Measurements from ENCODE around the gene C22orf23. TPM values are rescaled to one million over a fixed set of nuclear protein-coding genes. Genes with fewer than 3 reads are reported as not detected.

The C22orf23 gene
- total and polyA plus RNA-seq, 2 of the 13 experiments (the other 11 are each of a cell fraction or from before 2014, with no cell fraction given): 0.21 to 0.24 TPM

DNA sequence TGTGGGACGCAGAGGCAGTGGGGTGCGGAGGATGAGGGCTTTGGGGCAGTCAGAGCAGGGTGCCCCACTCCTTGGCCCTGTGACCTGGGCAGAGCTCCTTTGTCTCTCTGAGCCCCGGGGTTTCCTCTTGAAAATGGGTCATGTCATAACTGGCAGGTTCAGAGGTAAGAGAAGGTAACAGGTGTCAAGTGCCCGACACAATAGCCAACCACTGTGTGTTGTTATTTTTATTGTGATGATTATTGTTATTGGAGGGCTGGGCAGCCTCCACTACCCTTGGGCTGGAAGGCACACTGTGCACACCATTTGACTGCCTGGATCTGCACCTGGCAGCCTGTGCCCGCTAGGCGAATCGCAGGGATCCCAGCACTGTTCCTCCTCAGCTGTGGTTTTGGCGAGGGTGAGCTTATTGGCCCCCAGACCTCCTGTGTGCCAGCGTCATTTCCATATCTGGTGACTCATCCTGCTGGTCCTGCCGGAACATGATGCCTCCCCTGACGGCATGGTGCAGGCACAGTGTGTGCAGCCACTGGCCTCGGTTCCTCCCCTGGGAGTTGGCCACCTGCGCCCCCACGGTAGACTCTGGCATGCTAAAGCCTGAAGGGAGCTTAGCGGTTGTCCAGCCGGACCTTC is 46.4 kb upstream of the C22orf23 start:
- no peak overlapping the region; the same call in 1 of the 2 replicates for H3K9ac ChIP-seq (ENCODE audit: insufficient read depth, low read depth, low read length)
- 67% methylated on average over 12 of the region's 16 CpGs for WGBS (ENCODE audit: low lambda C conversion rate)
- H3K4me3 ChIP-seq (replicated peaks in 1 of 3; ENCODE audit: insufficient read depth in 1 of 3, low read depth in 2 of 3, low read length in 3 of 3): no peak overlapping the region
- ChIA-PET POLR2A (interaction anchor here (0.5 kb wide), 1 partner anchor 322 kb away, joined by 3 read pairs; no protein-coding TSS in a partner anchor), CTCF (ENCODE audit: low intra/inter-chr PET ratio, low total read pairs) (no interaction called here)
- no peak for ATAC-seq
- TF ChIP-seq ZKSCAN1 (IDR thresholded peaks at IDR 0.05; ENCODE audit: low read length) (peak; percentile 66; the same call in 1 of the 2 replicates), FOSL2 (CRISPR knock-in tag; IDR thresholded peaks at IDR 0.05) (peak; percentile 79)
- TF ChIP-seq, protein P1, sequence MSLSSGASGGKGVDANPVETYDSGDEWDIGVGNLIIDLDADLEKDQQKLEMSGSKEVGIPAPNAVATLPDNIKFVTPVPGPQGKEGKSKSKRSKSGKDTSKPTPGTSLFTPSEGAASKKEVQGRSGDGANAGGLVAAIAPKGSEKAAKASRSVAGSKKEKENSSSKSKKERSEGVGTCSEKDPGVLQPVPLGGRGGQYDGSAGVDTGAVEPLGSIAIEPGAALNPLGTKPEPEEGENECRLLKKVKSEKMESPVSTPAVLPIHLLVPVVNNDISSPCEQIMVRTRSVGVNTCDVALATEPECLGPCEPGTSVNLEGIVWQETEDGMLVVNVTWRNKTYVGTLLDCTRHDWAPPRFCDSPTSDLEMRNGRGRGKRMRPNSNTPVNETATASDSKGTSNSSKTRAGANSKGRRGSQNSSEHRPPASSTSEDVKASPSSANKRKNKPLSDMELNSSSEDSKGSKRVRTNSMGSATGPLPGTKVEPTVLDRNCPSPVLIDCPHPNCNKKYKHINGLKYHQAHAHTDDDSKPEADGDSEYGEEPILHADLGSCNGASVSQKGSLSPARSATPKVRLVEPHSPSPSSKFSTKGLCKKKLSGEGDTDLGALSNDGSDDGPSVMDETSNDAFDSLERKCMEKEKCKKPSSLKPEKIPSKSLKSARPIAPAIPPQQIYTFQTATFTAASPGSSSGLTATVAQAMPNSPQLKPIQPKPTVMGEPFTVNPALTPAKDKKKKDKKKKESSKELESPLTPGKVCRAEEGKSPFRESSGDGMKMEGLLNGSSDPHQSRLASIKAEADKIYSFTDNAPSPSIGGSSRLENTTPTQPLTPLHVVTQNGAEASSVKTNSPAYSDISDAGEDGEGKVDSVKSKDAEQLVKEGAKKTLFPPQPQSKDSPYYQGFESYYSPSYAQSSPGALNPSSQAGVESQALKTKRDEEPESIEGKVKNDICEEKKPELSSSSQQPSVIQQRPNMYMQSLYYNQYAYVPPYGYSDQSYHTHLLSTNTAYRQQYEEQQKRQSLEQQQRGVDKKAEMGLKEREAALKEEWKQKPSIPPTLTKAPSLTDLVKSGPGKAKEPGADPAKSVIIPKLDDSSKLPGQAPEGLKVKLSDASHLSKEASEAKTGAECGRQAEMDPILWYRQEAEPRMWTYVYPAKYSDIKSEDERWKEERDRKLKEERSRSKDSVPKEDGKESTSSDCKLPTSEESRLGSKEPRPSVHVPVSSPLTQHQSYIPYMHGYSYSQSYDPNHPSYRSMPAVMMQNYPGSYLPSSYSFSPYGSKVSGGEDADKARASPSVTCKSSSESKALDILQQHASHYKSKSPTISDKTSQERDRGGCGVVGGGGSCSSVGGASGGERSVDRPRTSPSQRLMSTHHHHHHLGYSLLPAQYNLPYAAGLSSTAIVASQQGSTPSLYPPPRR (CRISPR knock-in tag; IDR thresholded peaks at IDR 0.05; ENCODE audit: borderline replicate concordance): no peak
- H3K27ac ChIP-seq (ENCODE audit: extremely low read length, insufficient read depth, low read length): no peak overlapping the region
- no peaks in the 10 kb centered on the region for H4K20me1 ChIP-seq (ENCODE audit: insufficient read depth, low read length)
- no peaks in the 10 kb centered on the region for H3K9me3 ChIP-seq (ENCODE audit: low read length)
- intact Hi-C loops (cut with micrococcal nuclease; ENCODE audit: unreplicated experiment): no loop called here
- in situ Hi-C loops (cut with HindIII; ENCODE audit: extremely low pct_ligation_motif_present, low pct_unique_long_range_greater_than_20kb): no loop called here
- H3K4me1 ChIP-seq (ENCODE audit: insufficient read depth, low read length): peaks cover 55% of the 10 kb centered on the region
- peaks cover 0 to 8% of the 10 kb centered on the region in 2 experiments; a peak in 2 of 5 replicates for H3K27me3 ChIP-seq (ENCODE audit: control insufficient read depth in 1 of 2, insufficient read depth in 2 of 2, low read length in 2 of 2)
- no peak overlapping the region for H2AFZ ChIP-seq (ENCODE audit: low read length)
- no peak overlapping the region for H3K4me2 ChIP-seq (ENCODE audit: low read depth, low read length)
- DNase-seq (ENCODE audit: low spot score): no peak
- H3K36me3 ChIP-seq (replicated peaks in 1 of 2; ENCODE audit: control insufficient read depth in 1 of 2, insufficient read depth in 2 of 2, low read length in 2 of 2): no peaks in the 10 kb centered on the region
- no peak for FAIRE-seq
- no TSS peak for BruUV-seq (replicated peaks)
- no peaks in the 10 kb centered on the region for H3K79me2 ChIP-seq (ENCODE audit: insufficient read depth, low read length)

Measured in HepG2 (cell line).